Choroid plexus epithelial cell (primary cell): ENCODE results near the gene TEX11.

Experiments
- DNase-seq: peaks from one replicate; pipeline ENCODE4 v3.0.0-alpha.2; 2010; ENCODE audit warnings: low read depth
- H3K4me3 ChIP-seq: 2 replicates; pipeline ENCODE4 v1.5.1; 2011; ENCODE audit warnings: low read depth, mild to moderate bottlenecking, control low read depth, low read length, moderate library complexity
- TF ChIP-seq, protein P1 (sequence below): conservative IDR thresholded peaks from 2 replicates; pipeline ENCODE4 v1.5.1; 2011; ENCODE audit warnings: low read depth, mild to moderate bottlenecking, control low read depth, inconsistent platforms, low read length, moderate library complexity

The TEX11 gene

DNA sequence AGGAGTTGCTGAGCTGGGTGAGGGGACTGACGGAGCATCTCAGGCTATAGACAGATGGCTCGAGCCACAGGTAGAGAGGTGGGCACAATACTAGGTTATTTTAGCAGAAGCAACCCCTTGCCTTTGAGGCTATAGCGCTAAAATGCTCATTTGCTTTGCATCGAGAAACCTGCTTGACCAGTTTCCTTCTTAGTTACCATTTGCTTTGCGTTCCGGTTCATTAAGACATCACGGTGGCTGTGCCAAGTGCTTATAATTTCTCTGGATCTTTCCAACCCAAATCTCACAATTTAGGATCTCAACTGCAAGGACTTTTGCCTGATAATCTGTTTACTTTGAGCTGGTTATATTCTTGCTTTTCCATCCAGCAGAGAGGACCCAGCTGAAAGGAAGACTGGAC is 423.0 kb downstream of the TEX11 start:
- no peak for DNase-seq
- TF ChIP-seq, protein P1, sequence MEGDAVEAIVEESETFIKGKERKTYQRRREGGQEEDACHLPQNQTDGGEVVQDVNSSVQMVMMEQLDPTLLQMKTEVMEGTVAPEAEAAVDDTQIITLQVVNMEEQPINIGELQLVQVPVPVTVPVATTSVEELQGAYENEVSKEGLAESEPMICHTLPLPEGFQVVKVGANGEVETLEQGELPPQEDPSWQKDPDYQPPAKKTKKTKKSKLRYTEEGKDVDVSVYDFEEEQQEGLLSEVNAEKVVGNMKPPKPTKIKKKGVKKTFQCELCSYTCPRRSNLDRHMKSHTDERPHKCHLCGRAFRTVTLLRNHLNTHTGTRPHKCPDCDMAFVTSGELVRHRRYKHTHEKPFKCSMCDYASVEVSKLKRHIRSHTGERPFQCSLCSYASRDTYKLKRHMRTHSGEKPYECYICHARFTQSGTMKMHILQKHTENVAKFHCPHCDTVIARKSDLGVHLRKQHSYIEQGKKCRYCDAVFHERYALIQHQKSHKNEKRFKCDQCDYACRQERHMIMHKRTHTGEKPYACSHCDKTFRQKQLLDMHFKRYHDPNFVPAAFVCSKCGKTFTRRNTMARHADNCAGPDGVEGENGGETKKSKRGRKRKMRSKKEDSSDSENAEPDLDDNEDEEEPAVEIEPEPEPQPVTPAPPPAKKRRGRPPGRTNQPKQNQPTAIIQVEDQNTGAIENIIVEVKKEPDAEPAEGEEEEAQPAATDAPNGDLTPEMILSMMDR: no peak
- H3K4me3 ChIP-seq: no peak overlapping the region

DNA sequence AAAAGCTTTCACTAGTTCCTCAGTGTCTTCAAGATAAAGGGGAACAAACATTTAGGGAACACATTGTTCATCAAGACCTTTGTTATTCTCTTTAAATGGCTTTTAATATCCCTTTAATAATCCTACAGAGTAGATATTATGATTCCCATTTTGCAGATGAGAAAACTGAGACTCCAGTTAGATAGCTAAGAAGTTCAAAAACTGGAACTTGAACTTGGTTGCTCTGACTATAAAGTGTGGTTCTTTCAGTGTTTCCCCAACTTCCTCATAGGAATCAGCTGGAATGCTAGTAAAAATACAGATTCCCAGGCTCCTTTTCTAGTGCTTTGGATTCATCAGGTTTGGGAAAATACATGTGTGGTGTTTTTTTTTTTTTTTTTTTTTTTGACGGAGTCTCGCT is 426.2 kb downstream of the TEX11 start:
- DNase-seq: no peak
- TF ChIP-seq, protein P1: no peak
- H3K4me3 ChIP-seq: no peak overlapping the region

DNA sequence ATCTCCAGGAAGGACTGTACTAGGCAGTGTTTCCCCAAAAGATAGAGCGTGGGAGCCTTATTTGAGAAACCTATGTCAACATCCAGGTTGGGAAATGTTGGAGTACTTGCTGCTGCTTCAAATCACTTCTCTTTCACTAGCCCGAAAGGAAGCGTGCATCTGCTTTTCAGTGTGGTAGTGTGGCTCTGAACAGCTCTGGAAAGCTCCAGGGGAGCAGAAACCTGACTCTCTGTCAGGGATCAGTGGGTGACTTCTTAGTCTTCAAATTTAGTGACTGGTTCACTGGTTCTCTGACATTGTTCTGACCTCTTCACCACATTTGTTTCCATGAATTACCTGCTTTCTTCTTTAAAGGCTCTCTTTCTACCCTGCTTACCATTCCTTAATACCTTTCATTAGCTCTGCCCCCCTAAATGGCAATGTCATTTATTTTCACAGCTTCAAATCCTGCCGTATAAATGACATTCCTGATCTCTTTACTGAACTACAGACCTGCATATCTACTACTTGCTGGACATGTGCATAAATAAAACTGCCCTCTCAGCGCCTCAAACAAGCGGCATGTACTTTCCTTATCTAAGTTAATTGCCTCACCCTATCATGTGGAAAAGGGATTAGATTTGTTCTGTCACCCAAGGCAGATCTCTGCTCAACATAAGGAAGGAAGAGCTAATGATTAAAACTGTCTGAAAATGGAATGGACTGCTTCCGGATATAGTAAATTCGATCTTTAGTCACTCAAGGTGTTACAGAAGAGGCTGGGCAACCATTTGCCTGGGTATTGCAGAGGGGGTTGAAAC is 426.8 kb downstream of the TEX11 start:
- DNase-seq: peak; percentile 26
- TF ChIP-seq, protein P1: no peak
- H3K4me3 ChIP-seq: no peak overlapping the region

DNA sequence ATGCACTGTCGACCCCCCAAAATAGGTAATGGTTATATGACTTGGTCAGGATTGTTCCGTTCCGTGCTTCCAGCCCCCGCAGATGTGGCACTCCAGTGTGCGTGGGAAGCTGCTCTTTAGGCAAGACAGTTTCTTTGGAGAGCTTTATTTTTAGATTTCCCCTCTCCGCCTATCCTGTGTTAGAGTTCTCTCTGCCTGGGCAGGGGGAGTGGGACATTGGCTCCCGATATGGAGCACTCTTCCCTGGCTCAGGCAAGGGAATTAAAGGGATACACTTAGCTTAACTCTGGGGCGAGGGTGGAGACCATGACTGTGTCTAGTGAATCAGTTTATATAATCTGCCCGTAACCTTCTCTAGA is 427.9 kb downstream of the TEX11 start:
- DNase-seq: peak; percentile 13
- peak overlapping the region; percentile 13 for H3K4me3 ChIP-seq

DNA sequence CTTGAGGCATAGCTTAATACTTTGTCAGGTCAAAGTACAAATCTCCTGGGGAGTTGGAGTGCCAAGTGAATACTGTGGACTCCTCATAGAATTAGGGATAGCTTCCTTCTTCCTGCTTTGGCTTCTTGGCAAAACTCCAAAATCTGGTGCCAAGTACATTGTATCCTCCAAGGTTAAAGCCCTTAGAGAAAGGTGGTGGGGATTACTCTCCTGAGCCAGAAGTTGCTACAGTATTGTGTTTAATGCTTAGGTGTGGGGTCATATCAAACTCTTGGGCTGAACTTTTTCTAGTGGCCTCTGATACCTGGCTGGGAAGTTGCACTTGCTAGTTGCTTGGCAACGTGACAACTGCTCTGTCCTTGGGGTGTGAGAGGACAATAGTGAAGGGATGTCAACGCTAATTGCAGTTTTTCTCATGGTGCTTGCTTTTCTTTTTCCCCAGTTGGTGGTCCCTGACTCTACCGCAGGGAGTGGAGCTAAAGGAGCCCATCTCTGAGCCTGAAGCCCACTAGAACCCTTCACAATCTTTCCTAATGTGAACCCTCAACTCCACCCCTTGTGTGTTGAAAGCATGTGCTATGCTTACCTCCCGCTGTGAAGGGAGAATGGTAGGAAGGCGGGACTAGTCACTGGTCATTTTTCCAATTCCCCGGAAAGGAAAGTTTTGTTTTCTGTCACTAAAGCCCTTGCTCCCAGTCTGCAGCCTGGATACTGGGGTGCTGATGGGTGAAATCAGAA is 428.4 kb downstream of the TEX11 start:
- H3K4me3 ChIP-seq: peak overlapping the region; percentile 13
- DNase-seq: peak; percentile 12
- TF ChIP-seq, protein P1: no peak

More for the DNA sequence above, 427.9 kb downstream of the TEX11 start:
- TF ChIP-seq, protein P1: no peak

DNA sequence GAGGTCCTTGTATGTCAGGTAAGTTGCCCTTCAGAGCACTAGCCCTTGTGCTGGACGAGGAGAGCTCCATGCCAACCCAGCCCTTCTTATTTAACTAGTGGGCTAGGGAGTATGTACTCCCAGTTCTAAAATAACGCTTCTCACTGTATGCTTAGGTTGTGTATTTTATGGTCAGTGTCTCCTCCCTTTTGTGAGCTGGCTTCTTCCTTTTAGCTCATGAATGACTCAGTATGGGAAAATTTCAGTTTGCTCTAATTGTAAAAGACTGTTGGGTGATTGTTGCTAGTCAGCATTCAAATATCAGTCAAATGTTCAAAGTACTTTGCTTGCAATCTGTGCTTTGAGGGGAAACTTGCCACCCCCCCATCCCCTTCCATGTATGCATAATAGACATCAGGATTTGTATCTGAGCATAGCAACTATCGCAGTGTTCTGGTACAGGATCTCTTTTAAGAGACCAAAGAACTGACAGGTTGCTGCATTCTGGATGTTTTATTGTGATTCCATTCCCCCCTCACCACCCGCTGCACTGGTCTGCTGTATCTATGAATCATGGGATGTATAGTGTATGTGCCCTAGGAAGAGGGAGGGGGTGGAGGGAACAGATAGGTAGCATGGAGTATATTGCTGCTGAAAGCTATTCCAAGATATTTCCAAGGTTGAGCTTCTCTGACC is 429.1 kb downstream of the TEX11 start:
- no peak overlapping the region for H3K4me3 ChIP-seq
- TF ChIP-seq, protein P1: no peak
- peak; percentile 72 for DNase-seq
